Motor neuron (in vitro differentiated cells): ENCODE results near the gene FCRL2. TPM values are rescaled to one million over a fixed set of nuclear protein-coding genes. Genes with fewer than 3 reads are reported as not detected.
A peak's percentile ranks its signal among the peaks of the same experiment; 100 is the strongest.
"Not testable (repeated sequence)": the region's sequence is repeated elsewhere in the genome, so short reads cannot be mapped to it uniquely, and the experiment has no call there.

Experiments used
- ATAC-seq, 8 experiments: fragments of 200-7000 bp; cut with Tn5 transposase; replicated peaks in 6 of 8; 2 replicates each; pipeline ENCODE4 v1.8.0; 2021; ENCODE audit warnings: mild to moderate bottlenecking in 8 of 8, moderate library complexity in 8 of 8
- H3K27ac ChIP-seq, 2 donors: fragments of 250-450 bp; sonication (Bioruptor Pico); 2 replicates each; pipeline ENCODE4 v1.9.0; 2021; ENCODE audit warnings: antibody characterized with exemption in 2 of 2, mild to moderate bottlenecking in 2 of 2, moderate library complexity in 1 of 2
- H3K4me1 ChIP-seq, 2 donors: fragments of 250-450 bp; sonication (Bioruptor Pico); replicated peaks in 1 of 2; 2 replicates each; pipeline ENCODE4 v1.6.1; 2021; ENCODE audit warnings: antibody characterized with exemption in 2 of 2, mild to moderate bottlenecking in 2 of 2, moderate library complexity in 1 of 2
- H3K4me3 ChIP-seq, 5 donors: fragments of 250-450 bp; sonication (Bioruptor Pico); 2 replicates each; pipeline ENCODE4 v1.9.0; 2021; ENCODE audit warnings: antibody characterized with exemption in 5 of 5, mild to moderate bottlenecking in 5 of 5, moderate library complexity in 4 of 5
- WGBS, 10 experiments: fragments of 450-650 bp; shearing (Covaris generic); methylation state at CpG; one replicate each; pipeline ENCODE4 v1.0.0; 2022; 5-methylcytosine and 5-hydroxymethylcytosine counted together
- in situ Hi-C, 9 experiments: fragments of 400-800 bp; cut with MboI; loops; one replicate each; pipeline ENCODE4 v1.15.0; 2021; ENCODE audit warnings: low sequenced_read_pairs in 9 of 9, low pct_unique_long_range_greater_than_20kb in 2 of 9; ENCODE audit not compliant: unreplicated experiment in 9 of 9
- total RNA-seq, 8 experiments: library from RNA; unstranded; fragments of 300-600 nt; gene quantifications; 2 replicates each; pipeline versions ENCODE4 v1.2.3 to v1.2.4, GENCODE V29; 2022

Gene FCRL2
- total RNA-seq, 8 experiments from 2014 or later: 0.04 to 0.81 (median 0.15) TPM; not detected in 4

GRCh38 chr1:157775101-157775870, 1.6 kb downstream of the FCRL2 start:
- in situ Hi-C loops: no loop called here
- H3K4me3 ChIP-seq: no peak overlapping the region
- no peak overlapping the region for H3K27ac ChIP-seq
- ATAC-seq: no peak
- WGBS, 10 experiments: 0 to 90% (median 73%) methylated on average over 1 to 4 of the region's 4 CpGs
- H3K4me1 ChIP-seq: peaks cover 0 to 2% of the 10 kb centered on the region in 2 donors

- peak in 1 of 8 experiments; percentile 8 for ATAC-seq
- H3K4me1 ChIP-seq: no peaks in the 10 kb centered on the region
- WGBS, 10 experiments: 0 to 100% (median 74%) methylated on average over 1 to 2 of the region's 2 CpGs; no CpG with 5 or more reads in 1 of the 10 experiments
- no peak overlapping the region for H3K27ac ChIP-seq
- in situ Hi-C loops: no loop called here
- no peak overlapping the region for H3K4me3 ChIP-seq
Measured at GRCh38 chr1:157774412-157774811, 2.5 kb downstream of the FCRL2 start.

- ATAC-seq: peak in 2 of 8 experiments; percentile 16 to 36
- Histone ChIP-seq H3K4me1 (no peaks in the 10 kb centered on the region), H3K4me3 (no peak overlapping the region), H3K27ac (no peak overlapping the region)
- in situ Hi-C loops: no loop called here
- WGBS, 10 experiments: 0 to 90% (median 28%) methylated on average over 1 of the region's 1 CpG; no CpG with 5 or more reads in 4 of the 10 experiments
Measured at GRCh38 chr1:157773493-157774350, 3.2 kb downstream of the FCRL2 start.

GRCh38 chr1:157771661-157772425, 5.1 kb downstream of the FCRL2 start:
- H3K4me1 ChIP-seq: no peaks in the 10 kb centered on the region
- no peak for ATAC-seq
- H3K4me3 ChIP-seq: no peak overlapping the region
- H3K27ac ChIP-seq: no peak overlapping the region
- 20 to 100% (median 86%) methylated on average over 2 to 8 of the region's 8 CpGs for WGBS, 10 experiments
- in situ Hi-C loops: no loop called here

- in situ Hi-C loops: no loop called here
- no peak for ATAC-seq
- 0 to 100% (median 61%) methylated on average over 1 to 9 of the region's 9 CpGs for WGBS, 10 experiments
- no peaks in the 10 kb centered on the region for H3K4me1 ChIP-seq
- no peak overlapping the region for H3K4me3 ChIP-seq
- H3K27ac ChIP-seq: no peak overlapping the region
Measured at GRCh38 chr1:157770442-157771043, 6.4 kb downstream of the FCRL2 start.

GRCh38 chr1:157766792-157767191, 10.1 kb downstream of the FCRL2 start:
- Histone ChIP-seq H3K4me3 (no peak overlapping the region), H3K4me1 (no peaks in the 10 kb centered on the region), H3K27ac (no peak overlapping the region)
- in situ Hi-C loops: no loop called here
- no peak for ATAC-seq

- no peak for ATAC-seq
- Histone ChIP-seq H3K4me3 (no peak overlapping the region), H3K4me1 (no peaks in the 10 kb centered on the region), H3K27ac (no peak overlapping the region)
- WGBS, 10 experiments: 0 to 93% (median 76%) methylated on average over 2 to 4 of the region's 4 CpGs
- in situ Hi-C loops: no loop called here
Measured at GRCh38 chr1:157758018-157758417, 18.9 kb downstream of the FCRL2 start.

GRCh38 chr1:157753611-157754010, 23.3 kb downstream of the FCRL2 start:
- no peak for ATAC-seq
- Histone ChIP-seq H3K27ac (no peak overlapping the region), H3K4me3 (no peak overlapping the region), H3K4me1 (no peaks in the 10 kb centered on the region)
- 0 to 100% (median 57%) methylated on average over 1 of the region's 1 CpG; no CpG with 5 or more reads in 3 of the 10 experiments for WGBS, 10 experiments
- in situ Hi-C loops: no loop called here

GRCh38 chr1:157751283-157751682, 25.6 kb downstream of the FCRL2 start:
- in situ Hi-C loops: no loop called here
- no peak for ATAC-seq
- WGBS, 10 experiments: 0 to 72% (median 61%) methylated on average over 1 to 3 of the region's 3 CpGs
- no peaks in the 10 kb centered on the region for H3K4me1 ChIP-seq
- no peak overlapping the region for H3K4me3 ChIP-seq
- no peak overlapping the region for H3K27ac ChIP-seq

GRCh38 chr1:157748262-157748817, 28.6 kb downstream of the FCRL2 start:
- Histone ChIP-seq H3K4me1 (no peaks in the 10 kb centered on the region), H3K4me3 (no peak overlapping the region), H3K27ac (no peak overlapping the region)
- no peak for ATAC-seq
- in situ Hi-C loops: no loop called here
- 47 to 100% (median 100%) methylated on average over 1 to 3 of the region's 3 CpGs; no CpG with 5 or more reads in 3 of the 10 experiments for WGBS, 10 experiments

GRCh38 chr1:157739229-157739901, 37.6 kb downstream of the FCRL2 start:
- H3K27ac ChIP-seq: no peak overlapping the region
- H3K4me3 ChIP-seq: no peak overlapping the region
- no peak for ATAC-seq
- 0 to 70% (median 48%) methylated on average over 1 to 5 of the region's 5 CpGs; no CpG with 5 or more reads in 3 of the 10 experiments for WGBS, 10 experiments
- in situ Hi-C loops: no loop called here
- no peaks in the 10 kb centered on the region for H3K4me1 ChIP-seq

- in situ Hi-C loops: not testable (repeated sequence)
Measured at GRCh38 chr1:157735991-157736390, 40.9 kb downstream of the FCRL2 start.

More at GRCh38 chr1:157735991-157736390, 40.9 kb downstream of the FCRL2 start:
- 29 to 100% (median 83%) methylated on average over 1 to 5 of the region's 5 CpGs; no CpG with 5 or more reads in 2 of the 10 experiments for WGBS, 10 experiments
- H3K27ac ChIP-seq, H3K4me1 ChIP-seq, H3K4me3 ChIP-seq, ATAC-seq: not testable (repeated sequence)
